IMR-90 (cell line): ENCODE data around the gene ARPC1A. TPM values are rescaled to one million over a fixed set of nuclear protein-coding genes. Genes with fewer than 3 reads are reported as not detected.
"Not testable (repeated sequence)": the region's sequence is repeated elsewhere in the genome, so short reads cannot be mapped to it uniquely, and the experiment has no call there.

Experiments
- ATAC-seq: fragments of 200-7000 bp; cut with Tn5 transposase; 2 replicates; pipeline ENCODE4 v1.9.1; 2020; ENCODE audit warnings: low read depth, mild to moderate bottlenecking, moderate library complexity
- BruUV-seq: library from RNA; stranded (reverse); fragments of 400-500 nt; replicated peaks from 2 replicates; lab custom pipeline; 2021; lab: Mats Ljungman, UMichigan
- CTCF ChIA-PET: fragments of 300-600 bp; formaldehyde crosslinking; extraction: SDS; loops from one replicate; lab custom pipeline; 2021; ENCODE audit warnings: antibody characterized with exemption; lab: Yijun Ruan, JAX
- POLR2A ChIA-PET: fragments of 300-600 bp; sonication (Branson Sonifier 250); formaldehyde crosslinking; loops from one replicate; lab custom pipeline; 2022; ENCODE audit warnings: antibody characterized with exemption; ENCODE audit not compliant: unreplicated experiment; lab: Charles Lee
- DNase-seq: peaks from one replicate; pipeline ENCODE4 v3.0.0; 2013
- H2AFZ ChIP-seq: replicated peaks from 2 replicates; pipeline ENCODE3; 2013; ENCODE audit warnings: low read length, mild to moderate bottlenecking; ENCODE audit not compliant: poor library complexity
- H2AK5ac ChIP-seq: 2 replicates; pipeline ENCODE4 v1.6.1; 2013; ENCODE audit warnings: low read depth, low read length, inconsistent platforms
- H2AK9ac ChIP-seq: replicated peaks from 2 replicates; pipeline ENCODE3; 2013; ENCODE audit warnings: mild to moderate bottlenecking, low read depth, low read length, moderate library complexity; ENCODE audit not compliant: poor library complexity
- H2BK120ac ChIP-seq: 2 replicates; pipeline ENCODE4 v1.6.1; 2013; ENCODE audit warnings: low read depth, low read length, inconsistent platforms
- H2BK15ac ChIP-seq: 3 replicates; pipeline ENCODE4 v1.6.1; 2013; ENCODE audit warnings: low read depth, low read length, inconsistent platforms
- H2BK20ac ChIP-seq: 2 replicates; pipeline ENCODE4 v1.6.1; 2013; ENCODE audit warnings: low read depth, mild to moderate bottlenecking, inconsistent platforms, low read length, moderate library complexity
- H2BK5ac ChIP-seq: 2 replicates; pipeline ENCODE4 v1.6.1; 2013; ENCODE audit warnings: mild to moderate bottlenecking, low read depth, low read length, inconsistent platforms; ENCODE audit not compliant: poor library complexity, severe bottlenecking
- H3K14ac ChIP-seq: replicated peaks from 2 replicates; pipeline ENCODE4 v1.6.1; 2013; ENCODE audit warnings: low read depth, low read length, inconsistent platforms
- H3K18ac ChIP-seq: 2 replicates; pipeline ENCODE4 v1.6.1; 2013; ENCODE audit warnings: low read depth, low read length, control low read depth
- H3K23ac ChIP-seq: 2 replicates; pipeline ENCODE4 v1.6.1; 2013; ENCODE audit warnings: low read depth, low read length, inconsistent platforms
- H3K27ac ChIP-seq: 2 replicates; pipeline ENCODE4 v1.5.1; 2013; ENCODE audit warnings: mild to moderate bottlenecking, control low read depth, low read length; ENCODE audit not compliant: insufficient read depth
- H3K27me3 ChIP-seq: 2 replicates; pipeline ENCODE4 v1.6.1; 2013; ENCODE audit warnings: low read length; ENCODE audit not compliant: control insufficient read depth, insufficient read depth
- H3K36me3 ChIP-seq: 2 replicates; pipeline ENCODE4 v1.6.1; 2013; ENCODE audit warnings: low read length, mixed read lengths; ENCODE audit not compliant: control insufficient read depth, insufficient read depth
- H3K4ac ChIP-seq: 2 replicates; pipeline ENCODE4 v1.6.1; 2013; ENCODE audit warnings: low read depth, low read length, inconsistent platforms
- H3K4me1 ChIP-seq: 2 replicates; pipeline ENCODE4 v1.6.1; 2013; ENCODE audit warnings: low read length, mixed read lengths; ENCODE audit not compliant: control insufficient read depth, insufficient read depth
- H3K4me2 ChIP-seq: 2 replicates; pipeline ENCODE4 v1.6.1; 2013; ENCODE audit warnings: low read depth, mild to moderate bottlenecking, control low read depth, low read length, moderate library complexity
- H3K4me3 ChIP-seq: 2 replicates; pipeline ENCODE4 v1.5.1; 2013; ENCODE audit warnings: low read depth, mild to moderate bottlenecking, control low read depth, low read length, moderate library complexity; ENCODE audit not compliant: insufficient read depth
- H3K56ac ChIP-seq: 2 replicates; pipeline ENCODE4 v1.6.1; 2013; ENCODE audit warnings: low read length, inconsistent platforms; ENCODE audit not compliant: insufficient read depth; ENCODE audit errors: extremely low read depth
- H3K79me1 ChIP-seq, 2 experiments: 2 replicates each; pipeline ENCODE4 v1.6.1; 2013; ENCODE audit warnings: low read length in 2 of 2, inconsistent platforms in 1 of 2, low read depth in 1 of 2
- H3K9ac ChIP-seq: 2 replicates; pipeline ENCODE4 v1.6.1; 2013; ENCODE audit warnings: low read depth, low read length, control low read depth
- H3K9me1 ChIP-seq: 2 replicates; pipeline ENCODE4 v1.6.1; 2013; ENCODE audit warnings: low read length, inconsistent platforms; ENCODE audit not compliant: insufficient read depth
- H3K9me3 ChIP-seq: 2 replicates; pipeline ENCODE4 v1.6.1; 2013; ENCODE audit warnings: low read length; ENCODE audit not compliant: control insufficient read depth, insufficient read depth
- H4K20me1 ChIP-seq: 2 replicates; pipeline ENCODE4 v1.6.1; 2013; ENCODE audit warnings: low read length, inconsistent platforms; ENCODE audit not compliant: insufficient read depth
- H4K5ac ChIP-seq: 2 replicates; pipeline ENCODE4 v1.6.1; 2013; ENCODE audit warnings: mild to moderate bottlenecking, low read depth, low read length, control low read depth
- H4K8ac ChIP-seq, 2 experiments: 2 replicates each; pipeline ENCODE4 v1.6.1; 2013; ENCODE audit warnings: low read depth in 2 of 2, low read length in 2 of 2, control low read depth in 1 of 2, inconsistent platforms in 1 of 2
- H4K91ac ChIP-seq: 2 replicates; pipeline ENCODE4 v1.6.1; 2013; ENCODE audit warnings: low read depth, low read length, inconsistent platforms; ENCODE audit not compliant: insufficient read depth
- BHLHE40 ChIP-seq: fragments of 150-350 bp; IDR thresholded peaks from 2 replicates; pipeline ENCODE4 v1.6.1; 2016; ENCODE audit warnings: mild to moderate bottlenecking, low read depth, low read length
- CEBPB ChIP-seq: IDR thresholded peaks from 2 replicates; pipeline ENCODE4 v1.6.1; 2012; ENCODE audit warnings: low read depth, low read length, improper control_type of control experiment
- CHD1 ChIP-seq: IDR thresholded peaks from 2 replicates; pipeline ENCODE4 v1.6.1; 2012; ENCODE audit warnings: low read depth, low read length, improper control_type of control experiment
- ELK1 ChIP-seq: fragments of 150-350 bp; IDR thresholded peaks from 2 replicates; pipeline ENCODE4 v1.6.1; 2016; ENCODE audit warnings: low read depth, mild to moderate bottlenecking, low read length, moderate library complexity, borderline replicate concordance
- NFE2L2 ChIP-seq: fragments of 150-350 bp; IDR thresholded peaks from 2 replicates; pipeline ENCODE4 v1.6.1; 2016; ENCODE audit warnings: low read depth, mild to moderate bottlenecking, low read length
- POLR2A ChIP-seq: IDR thresholded peaks from 2 replicates; pipeline ENCODE4 v1.6.1; 2012; ENCODE audit warnings: mild to moderate bottlenecking, low read depth, low read length
- RCOR1 ChIP-seq: IDR thresholded peaks from 2 replicates; pipeline ENCODE4 v1.6.1; 2012; ENCODE audit warnings: mild to moderate bottlenecking, low read length, improper control_type of control experiment; ENCODE audit not compliant: insufficient replicate concordance
- RFX5 ChIP-seq: IDR thresholded peaks from 2 replicates; pipeline ENCODE4 v1.8.0; 2012; ENCODE audit warnings: low read depth, mild to moderate bottlenecking, low read length, moderate library complexity
- WGBS, 2 experiments: methylation state at CpG; one replicate each; pipeline versions ENCODE4 v1.1.5 to v1.1.7; 2013; ENCODE audit warnings: missing lambda C conversion rate in 2 of 2; ENCODE audit not compliant: insufficient read length in 1 of 2; ENCODE audit errors: extremely low coverage in 2 of 2; 5-methylcytosine and 5-hydroxymethylcytosine counted together
- dilution Hi-C: fragments of 300-500 bp; cut with HindIII; formaldehyde crosslinking; loops from one replicate; pipeline ENCODE4 v1.14.3; 2018; ENCODE audit warnings: low sequenced_read_pairs; ENCODE audit not compliant: unreplicated experiment
- in situ Hi-C: fragments of 300-500 bp; cut with MboI; formaldehyde crosslinking; loops from 3 replicates; pipeline ENCODE4 v1.14.3; 2019; ENCODE audit warnings: low sequenced_read_pairs, inconsistent platforms, mixed read lengths
- intact Hi-C: fragments of 100-400 bp; cut with micrococcal nuclease; formaldehyde crosslinking; loops from 2 replicates; pipeline ENCODE4 v1.10.0; 2022
- polyA plus RNA-seq, 3 experiments: library from polyadenylated mRNA; depleted of rRNA; stranded (reverse); fragments of >200 nt; gene quantifications; 2 replicates each; pipeline ENCODE4 v1.2.3, GENCODE V29; 2012; ENCODE audit warnings: low replicate concordance in 1 of 3
- total RNA-seq: library from RNA; depleted of rRNA; stranded (reverse); fragments of >200 nt; gene quantifications from 2 replicates; pipeline ENCODE4 v1.2.3, GENCODE V29; 2012

The ARPC1A gene
- total and polyA plus RNA-seq, 2 of the 4 experiments (the other 2 are of a cell fraction) = 253 to 327 TPM

- TF ChIP-seq ELK1 (no peak), RFX5 (no peak), CEBPB (no peak), BHLHE40 (no peak), RCOR1 (no peak), CHD1 (no peak), POLR2A (no peak), NFE2L2 (no peak)
Observed at GRCh38 chr7:99278180-99278579, 47.5 kb upstream of the ARPC1A start (continued).

- in situ Hi-C loops, intact Hi-C loops, H3K27ac ChIP-seq, H3K36me3 ChIP-seq, H2AK5ac ChIP-seq, H2BK15ac ChIP-seq, H3K4me2 ChIP-seq, H3K9ac ChIP-seq, H3K27me3 ChIP-seq, H3K14ac ChIP-seq, DNase-seq, H3K4me1 ChIP-seq, ATAC-seq, H3K9me3 ChIP-seq, H4K91ac ChIP-seq, H3K4me3 ChIP-seq, H3K56ac ChIP-seq, CTCF ChIA-PET, H3K9me1 ChIP-seq, H2AFZ ChIP-seq, H3K4ac ChIP-seq, H4K8ac ChIP-seq, BruUV-seq, H3K18ac ChIP-seq, POLR2A ChIA-PET, H2BK20ac ChIP-seq, H4K5ac ChIP-seq, H3K23ac ChIP-seq, H2AK9ac ChIP-seq, dilution Hi-C loops, H3K79me1 ChIP-seq, H4K20me1 ChIP-seq, H2BK120ac ChIP-seq, H2BK5ac ChIP-seq: not testable (repeated sequence)
- WGBS, 2 experiments = 83% methylated on average over 4 of the region's 4 CpGs; no CpG with 5 or more reads in 1 of the 2 experiments
Observed at GRCh38 chr7:99284165-99284564, 41.5 kb upstream of the ARPC1A start.
